ENCODE results near the gene PRKCE.

- TF ChIP-seq CTCF (conservative IDR thresholded peaks at IDR 0.05 in 1 of 2, IDR thresholded peaks at IDR 0.05 in 1 of 2; ENCODE audit: extremely low read depth in 1 of 2, insufficient read depth in 1 of 2, low read depth in 1 of 2, low read length in 2 of 2): no peak
- no peak for TF ChIP-seq EZH2 (IDR thresholded peaks at IDR 0.05; ENCODE audit: borderline replicate concordance, low read length)
Measured at GRCh38 chr2:45672138-45672537, 20.7 kb downstream of the PRKCE start.

Data from mammary epithelial cell (primary cell).